Ishikawa (cell line): ENCODE measurements around the gene OPN1SW.

Experiments
- CREB1 ChIP-seq: IDR thresholded peaks from 2 replicates; pipeline ENCODE4 v1.6.1; 2012; ENCODE audit warnings: low read depth
- EGR1 ChIP-seq: IDR thresholded peaks from 2 replicates; pipeline ENCODE4 v1.6.1; 2012
- EP300 ChIP-seq: IDR thresholded peaks from 2 replicates; pipeline ENCODE4 v1.6.1; 2012; ENCODE audit warnings: borderline replicate concordance
- FOXM1 ChIP-seq: IDR thresholded peaks from 2 replicates; pipeline ENCODE4 v1.6.1; 2012; ENCODE audit warnings: low read depth, borderline replicate concordance
- NFIC ChIP-seq: IDR thresholded peaks from 2 replicates; pipeline ENCODE4 v1.6.1; 2012
- RAD21 ChIP-seq: IDR thresholded peaks from 2 replicates; pipeline ENCODE4 v1.6.1; 2012; ENCODE audit warnings: low read depth
- TAF1 ChIP-seq: IDR thresholded peaks from 2 replicates; pipeline ENCODE4 v1.6.1; 2012; ENCODE audit warnings: low read depth, mild to moderate bottlenecking
- TCF12 ChIP-seq: IDR thresholded peaks from 2 replicates; pipeline ENCODE4 v1.6.1; 2012; ENCODE audit warnings: low read depth
- TEAD4 ChIP-seq: IDR thresholded peaks from 2 replicates; pipeline ENCODE4 v1.6.1; 2012
- YY1 ChIP-seq: IDR thresholded peaks from 2 replicates; pipeline ENCODE4 v1.6.1; 2012; ENCODE audit warnings: low read depth
- TF ChIP-seq, protein P1 (sequence below): IDR thresholded peaks from 2 replicates; pipeline ENCODE4 v1.6.1; 2012
- TF ChIP-seq, protein P2 (sequence below): IDR thresholded peaks from 2 replicates; pipeline ENCODE4 v1.6.1; 2012; ENCODE audit warnings: low read depth, mild to moderate bottlenecking

DNA sequence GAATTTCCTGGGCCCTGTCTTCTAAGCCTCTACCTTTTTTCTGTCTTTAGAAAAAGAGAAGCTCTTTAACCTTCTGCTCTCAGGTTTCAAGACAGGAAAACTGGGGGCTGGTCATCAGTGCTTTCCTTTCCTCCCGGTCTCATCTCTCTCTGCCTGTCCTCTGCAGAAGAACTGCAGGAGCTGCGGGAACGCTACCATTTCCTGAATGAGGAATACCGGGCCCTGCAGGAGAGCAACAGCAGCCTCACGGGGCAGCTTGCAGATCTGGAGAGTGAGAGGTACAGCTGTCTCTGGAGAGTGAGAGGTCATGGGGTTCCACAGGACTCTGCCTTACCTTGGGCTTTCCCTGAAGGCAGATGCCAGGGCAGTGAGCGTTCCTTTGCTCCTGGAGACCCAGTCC lies 28.9 kb upstream of the OPN1SW start:
- TF ChIP-seq EP300: no peak
- TF ChIP-seq, protein P1, sequence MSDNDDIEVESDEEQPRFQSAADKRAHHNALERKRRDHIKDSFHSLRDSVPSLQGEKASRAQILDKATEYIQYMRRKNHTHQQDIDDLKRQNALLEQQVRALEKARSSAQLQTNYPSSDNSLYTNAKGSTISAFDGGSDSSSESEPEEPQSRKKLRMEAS: no peak
- TF ChIP-seq TAF1: no peak
- TF ChIP-seq TCF12: no peak
- TF ChIP-seq NFIC: no peak
- TF ChIP-seq CREB1: no peak
- TF ChIP-seq YY1: no peak
- TF ChIP-seq, protein P2, sequence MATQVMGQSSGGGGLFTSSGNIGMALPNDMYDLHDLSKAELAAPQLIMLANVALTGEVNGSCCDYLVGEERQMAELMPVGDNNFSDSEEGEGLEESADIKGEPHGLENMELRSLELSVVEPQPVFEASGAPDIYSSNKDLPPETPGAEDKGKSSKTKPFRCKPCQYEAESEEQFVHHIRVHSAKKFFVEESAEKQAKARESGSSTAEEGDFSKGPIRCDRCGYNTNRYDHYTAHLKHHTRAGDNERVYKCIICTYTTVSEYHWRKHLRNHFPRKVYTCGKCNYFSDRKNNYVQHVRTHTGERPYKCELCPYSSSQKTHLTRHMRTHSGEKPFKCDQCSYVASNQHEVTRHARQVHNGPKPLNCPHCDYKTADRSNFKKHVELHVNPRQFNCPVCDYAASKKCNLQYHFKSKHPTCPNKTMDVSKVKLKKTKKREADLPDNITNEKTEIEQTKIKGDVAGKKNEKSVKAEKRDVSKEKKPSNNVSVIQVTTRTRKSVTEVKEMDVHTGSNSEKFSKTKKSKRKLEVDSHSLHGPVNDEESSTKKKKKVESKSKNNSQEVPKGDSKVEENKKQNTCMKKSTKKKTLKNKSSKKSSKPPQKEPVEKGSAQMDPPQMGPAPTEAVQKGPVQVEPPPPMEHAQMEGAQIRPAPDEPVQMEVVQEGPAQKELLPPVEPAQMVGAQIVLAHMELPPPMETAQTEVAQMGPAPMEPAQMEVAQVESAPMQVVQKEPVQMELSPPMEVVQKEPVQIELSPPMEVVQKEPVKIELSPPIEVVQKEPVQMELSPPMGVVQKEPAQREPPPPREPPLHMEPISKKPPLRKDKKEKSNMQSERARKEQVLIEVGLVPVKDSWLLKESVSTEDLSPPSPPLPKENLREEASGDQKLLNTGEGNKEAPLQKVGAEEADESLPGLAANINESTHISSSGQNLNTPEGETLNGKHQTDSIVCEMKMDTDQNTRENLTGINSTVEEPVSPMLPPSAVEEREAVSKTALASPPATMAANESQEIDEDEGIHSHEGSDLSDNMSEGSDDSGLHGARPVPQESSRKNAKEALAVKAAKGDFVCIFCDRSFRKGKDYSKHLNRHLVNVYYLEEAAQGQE: no peak
- TF ChIP-seq RAD21: no peak
- TF ChIP-seq TEAD4: no peak
- TF ChIP-seq FOXM1: no peak
- no peak for TF ChIP-seq EGR1
